GM20431 (cell line): Measurements from ENCODE around the gene ATOH7.
"Not testable (repeated sequence)": the region's sequence is repeated elsewhere in the genome, so short reads cannot be mapped to it uniquely, and the experiment has no call there.

Source experiments
- in situ Hi-C: fragments of 300-500 bp; cut with MseI, MboI; formaldehyde crosslinking; loops from one replicate; pipeline ENCODE4 v1.15.0; 2020; ENCODE audit warnings: low sequenced_read_pairs; ENCODE audit not compliant: unreplicated experiment

ATOH7 gene

DNA sequence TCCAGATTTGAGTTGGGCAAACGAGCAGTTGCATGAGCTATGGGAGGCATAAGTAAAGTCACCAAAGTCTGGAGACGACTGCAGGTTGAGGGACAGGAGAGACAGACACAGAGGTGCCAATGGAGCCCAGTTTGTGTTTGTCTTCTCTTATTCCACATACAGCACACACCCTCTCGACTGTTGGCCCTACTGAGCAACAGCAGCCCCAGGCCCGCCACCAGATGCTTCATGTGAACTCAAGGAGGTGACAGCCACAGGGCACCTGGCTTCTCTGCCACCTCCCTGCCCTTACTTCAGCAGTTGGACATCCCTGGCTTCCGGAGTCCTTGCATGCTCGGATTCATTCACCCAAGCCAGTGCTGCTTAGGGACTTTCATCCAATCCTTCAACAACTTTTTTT is 6.5 kb upstream of the ATOH7 start:
- in situ Hi-C loops, result no loop called here

DNA sequence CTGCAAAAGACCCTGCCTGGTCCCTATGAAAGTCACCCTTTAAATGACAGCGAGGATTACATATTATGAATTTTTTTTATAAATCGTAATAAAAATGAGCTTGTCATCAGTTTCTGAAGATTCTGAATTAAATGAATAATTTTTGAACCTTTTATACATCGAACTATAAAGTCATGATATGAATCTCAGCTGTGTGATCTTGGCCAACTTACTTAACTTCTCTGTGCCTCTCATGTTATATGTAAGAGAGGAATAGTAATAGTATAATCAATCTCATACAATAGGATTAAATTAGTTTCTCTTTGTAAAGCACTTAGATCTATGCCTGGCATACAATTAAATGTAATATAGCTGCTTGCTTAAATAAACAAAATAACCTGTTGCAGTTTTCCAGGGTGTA is 5.3 kb upstream of the ATOH7 start:
- in situ Hi-C loops, result no loop called here

DNA sequence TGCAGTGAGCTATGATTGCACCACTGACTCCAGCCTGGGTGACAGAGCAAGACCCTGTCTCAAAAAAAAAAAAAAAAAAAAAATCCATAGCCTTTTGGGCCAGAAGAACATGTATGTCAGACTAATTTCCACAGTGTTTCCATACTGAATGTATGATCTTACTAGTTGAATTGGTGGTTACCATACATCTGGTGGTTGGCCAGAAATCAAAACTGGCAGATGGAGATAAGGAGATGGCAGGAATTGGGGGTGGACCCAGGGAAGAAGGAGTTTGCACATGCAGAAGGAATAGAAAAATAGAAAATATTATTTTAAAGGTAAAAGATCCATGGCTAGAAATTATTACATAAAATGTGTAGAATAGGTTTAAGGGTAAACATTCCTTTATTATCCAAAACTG is 3.7 kb upstream of the ATOH7 start:
- in situ Hi-C loops, result no loop called here

DNA sequence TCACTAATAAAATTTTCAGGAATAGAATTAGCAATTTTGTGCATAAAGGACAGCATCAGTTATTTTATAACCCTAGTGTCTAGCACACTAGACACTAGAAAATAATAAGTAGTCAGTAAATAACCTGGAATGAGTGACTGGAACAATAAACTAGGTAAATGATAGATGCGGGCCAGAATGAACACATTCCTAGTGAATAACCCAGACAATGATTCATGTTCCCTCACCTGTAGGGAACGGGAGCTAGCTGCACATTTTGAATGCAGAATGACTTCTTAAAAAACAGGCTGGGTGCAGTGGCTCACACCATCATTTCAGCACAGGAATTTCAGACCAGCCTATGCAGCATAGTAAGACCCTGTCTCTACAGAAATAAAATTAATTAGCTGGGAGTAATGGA is 3.2 kb upstream of the ATOH7 start:
- in situ Hi-C loops, result no loop called here

DNA sequence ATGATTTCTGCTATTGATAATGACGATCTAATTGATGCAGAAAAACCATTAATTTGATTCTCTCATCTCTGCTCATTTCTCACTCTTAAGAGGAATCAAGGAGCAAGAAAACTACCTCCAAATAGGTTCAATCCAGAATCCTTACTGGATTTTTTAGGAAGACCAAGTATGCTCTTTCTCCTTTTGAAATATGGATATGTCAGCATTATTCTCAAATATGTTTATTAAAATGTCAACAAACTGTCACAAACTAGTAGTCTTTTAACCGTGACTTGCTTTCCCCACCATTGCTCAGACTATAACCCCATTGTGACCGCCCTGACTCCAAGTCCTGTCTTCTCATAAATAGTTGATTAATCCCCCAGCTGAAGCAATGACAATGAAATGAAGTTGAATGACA is 1.1 kb upstream of the ATOH7 start:
- in situ Hi-C loops, result no loop called here

DNA sequence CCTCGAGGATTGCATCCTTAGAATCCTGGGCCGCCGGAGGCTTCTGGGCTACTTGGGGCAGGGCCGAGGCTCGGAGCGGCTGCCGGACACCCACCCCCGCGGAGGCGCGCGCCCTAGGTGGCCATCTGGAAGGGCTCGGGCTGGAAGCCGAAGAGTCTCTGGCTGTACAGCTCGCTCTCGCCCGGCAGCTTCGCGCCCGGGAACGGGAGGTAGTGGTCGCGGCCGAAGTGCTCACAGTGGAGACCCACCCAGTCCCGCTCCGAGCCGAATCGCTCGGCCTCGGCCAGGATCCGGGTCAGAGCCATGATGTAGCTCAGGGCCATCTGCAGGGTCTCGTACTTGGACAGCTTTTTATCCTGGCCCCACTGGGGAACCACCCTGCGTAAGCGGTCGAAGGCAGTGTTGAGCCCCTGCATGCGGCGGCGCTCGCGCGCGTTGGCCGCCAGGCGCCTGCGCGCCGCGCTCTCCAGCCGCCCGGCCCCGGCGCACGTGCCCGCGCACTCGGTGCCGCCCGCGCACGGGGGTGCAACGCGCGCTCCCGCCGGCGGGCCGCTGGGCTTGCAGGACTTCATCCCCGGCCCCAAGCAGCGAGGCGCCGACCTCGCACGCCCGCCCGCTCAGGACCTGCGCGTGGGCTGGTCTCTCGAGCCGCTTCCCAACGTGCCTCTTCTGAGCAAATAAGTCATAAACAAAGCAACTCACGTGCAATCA is 652 bp downstream of the ATOH7 start:
- in situ Hi-C loops, result no loop called here

DNA sequence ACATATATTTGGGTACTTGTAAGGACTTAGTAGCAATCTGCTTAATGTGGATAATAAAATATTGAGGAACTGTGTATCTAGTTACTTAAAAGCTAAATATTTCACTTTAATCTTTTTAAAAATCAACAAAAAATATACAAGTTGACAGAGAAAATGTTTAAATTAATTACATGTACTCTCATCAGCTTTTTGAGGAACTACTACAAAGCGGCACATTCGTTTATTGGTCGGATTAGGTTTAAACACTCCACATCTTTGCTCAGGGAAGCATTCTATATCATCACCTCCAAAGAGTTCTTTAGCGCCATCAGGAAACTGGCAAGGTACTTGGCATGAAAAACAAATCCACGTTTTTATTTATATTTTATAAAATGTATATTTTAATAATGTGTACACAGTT is 1.6 kb downstream of the ATOH7 start:
- in situ Hi-C loops, result no loop called here

DNA sequence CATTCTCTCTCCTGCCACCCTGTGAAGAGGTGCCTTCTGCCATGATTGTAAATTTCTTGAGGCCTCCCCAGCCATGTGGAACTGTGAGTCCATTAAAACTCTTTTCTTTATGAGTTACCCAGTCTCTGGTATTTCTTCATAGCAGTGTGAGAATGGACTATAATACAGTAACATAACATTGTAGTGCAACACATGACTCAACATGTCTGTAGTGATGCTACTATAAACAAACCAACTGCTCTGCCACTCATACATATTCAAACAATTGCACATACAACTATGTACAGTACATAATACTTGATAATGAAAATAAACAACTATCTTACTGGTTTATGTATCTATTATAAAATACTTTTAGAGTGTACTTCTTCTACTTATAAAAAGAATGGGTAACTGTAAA is 7.1 kb downstream of the ATOH7 start:
- in situ Hi-C loops, result no loop called here

DNA sequence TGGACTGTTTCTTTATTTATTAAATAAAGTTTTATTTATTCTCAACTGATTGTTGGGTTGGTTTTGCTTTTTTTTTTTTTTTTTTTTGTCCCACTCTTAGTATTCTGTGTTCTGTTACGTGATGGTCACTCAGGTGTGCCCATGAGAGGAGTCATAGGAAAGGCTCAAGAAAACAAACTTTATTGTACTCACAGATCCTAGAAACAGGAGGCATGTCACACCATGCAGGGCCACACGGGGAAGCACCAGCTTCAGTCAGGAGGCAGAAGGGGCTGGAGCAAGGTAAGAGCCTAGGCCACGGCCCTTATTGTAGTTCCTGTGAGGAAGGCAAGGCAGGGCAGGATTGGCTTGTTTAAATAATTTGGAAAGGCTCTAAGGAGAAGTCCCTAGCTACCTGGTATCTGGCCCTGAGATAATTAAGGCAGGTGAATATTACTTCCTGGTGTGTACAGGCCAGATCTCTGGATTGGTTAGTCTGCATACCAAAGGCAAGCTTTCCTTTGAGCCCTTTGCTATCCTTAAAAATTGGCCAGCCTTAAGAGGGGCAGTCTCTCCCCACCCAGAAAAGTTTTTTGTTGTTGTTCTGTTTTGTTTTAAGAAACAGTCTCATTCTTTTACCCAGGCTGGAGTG is 8.3 kb downstream of the ATOH7 start:
- in situ Hi-C loops, result no loop called here

DNA sequence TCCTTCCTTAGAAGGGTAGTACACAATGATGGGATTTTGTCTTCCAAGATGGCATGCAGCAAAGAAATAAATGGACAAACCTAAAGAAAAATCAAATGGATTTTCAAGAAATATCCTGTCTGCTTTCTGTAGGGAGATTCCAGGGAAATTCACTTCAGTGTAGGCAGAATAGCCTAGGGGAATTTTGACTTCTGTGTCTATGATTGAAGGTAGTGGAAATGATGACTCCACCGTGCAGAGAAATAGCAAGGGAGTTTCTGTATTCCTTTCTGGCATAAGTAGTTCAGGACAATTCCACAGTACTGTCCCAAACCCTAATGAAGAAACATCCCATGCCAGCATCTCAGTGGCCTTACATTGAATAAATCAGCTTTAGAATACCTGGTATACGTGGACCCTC is 9.5 kb downstream of the ATOH7 start:
- in situ Hi-C loops, result no loop called here

DNA sequence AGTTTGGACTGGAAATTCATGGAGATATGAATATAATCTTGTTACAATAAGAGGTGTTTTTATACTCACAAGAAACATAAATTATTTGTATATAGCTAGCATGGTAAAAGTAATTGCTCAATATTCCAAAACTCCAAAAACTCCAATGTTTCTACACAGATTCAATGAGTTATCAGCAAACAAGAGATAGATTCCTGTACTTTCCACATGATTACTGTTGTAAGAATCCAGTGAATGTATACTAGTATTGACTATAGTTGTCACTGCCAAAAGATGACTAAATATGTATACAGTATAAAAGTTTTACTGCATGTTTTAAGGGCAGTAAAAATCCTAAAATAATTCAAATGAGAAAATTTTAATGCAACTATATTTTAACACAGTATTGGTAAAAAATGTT is 10.7 kb downstream of the ATOH7 start:
- in situ Hi-C loops, result no loop called here

DNA sequence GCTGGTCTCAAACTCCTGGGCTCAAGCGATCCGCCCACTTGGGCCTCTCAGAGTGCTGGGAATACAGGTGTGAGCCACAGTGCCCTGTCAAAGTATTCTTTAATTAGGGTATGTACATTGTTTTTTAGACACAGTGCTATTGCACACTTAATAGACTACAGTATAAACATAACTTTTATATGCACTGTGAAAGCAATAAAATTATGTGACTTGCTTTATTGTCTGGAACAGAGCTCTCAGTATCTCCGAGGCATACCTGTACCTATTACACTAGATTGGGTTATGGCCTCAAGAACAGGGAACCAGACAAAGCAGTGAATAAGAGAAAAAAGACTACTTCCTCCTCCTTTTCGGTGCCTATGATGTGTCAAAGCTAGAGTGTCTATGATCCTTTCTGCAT is 13.1 kb downstream of the ATOH7 start:
- in situ Hi-C loops, result no loop called here

DNA sequence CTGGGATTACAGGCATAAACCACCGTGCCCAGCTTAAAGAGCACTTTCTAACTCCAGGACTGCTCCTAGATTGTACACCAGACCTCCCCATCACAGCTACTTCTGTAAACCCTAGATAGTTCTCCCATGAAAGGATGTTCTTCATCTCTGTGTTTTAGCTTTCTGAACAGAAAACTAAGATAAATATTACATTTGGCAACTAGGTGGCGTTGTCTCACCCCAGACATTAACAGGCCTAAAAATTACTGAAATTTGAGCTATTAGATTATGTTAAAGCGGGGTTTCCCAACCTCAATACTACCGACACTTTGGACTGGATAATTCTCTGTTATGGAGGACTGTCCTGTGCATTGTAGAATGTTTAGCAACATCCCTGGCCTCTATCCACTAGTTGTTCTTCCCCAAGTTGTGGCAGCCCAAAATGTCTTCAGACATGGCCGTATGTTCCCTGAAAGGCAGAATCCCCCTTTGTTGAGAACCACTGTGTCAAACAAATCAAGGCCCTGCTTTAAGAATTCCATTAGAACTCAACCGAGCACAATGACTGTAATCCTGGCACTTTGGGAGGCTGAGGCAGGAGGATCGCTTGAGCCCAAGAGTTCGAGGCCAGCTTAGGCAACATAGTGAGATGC is 19.1 kb downstream of the ATOH7 start:
- in situ Hi-C loops, result no loop called here

DNA sequence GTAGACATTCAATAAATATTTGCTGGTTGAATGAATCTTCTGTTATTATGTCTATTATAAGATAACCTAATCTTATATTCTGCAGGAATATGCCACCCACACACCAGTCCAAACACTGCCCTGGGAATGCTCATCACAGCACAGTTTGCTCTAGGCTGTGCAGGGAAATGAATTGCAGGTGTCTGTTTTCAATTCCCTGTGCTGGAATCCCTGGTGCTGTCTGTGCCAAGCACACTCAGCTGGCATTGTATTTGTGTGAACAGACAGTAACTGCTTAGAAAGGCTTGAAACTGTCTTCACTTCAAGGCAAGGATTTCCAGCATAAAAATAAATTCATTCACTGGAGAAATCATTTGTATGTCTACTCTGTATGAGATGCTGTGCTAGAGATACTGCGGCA is 20.2 kb downstream of the ATOH7 start:
- in situ Hi-C loops, result no loop called here

DNA sequence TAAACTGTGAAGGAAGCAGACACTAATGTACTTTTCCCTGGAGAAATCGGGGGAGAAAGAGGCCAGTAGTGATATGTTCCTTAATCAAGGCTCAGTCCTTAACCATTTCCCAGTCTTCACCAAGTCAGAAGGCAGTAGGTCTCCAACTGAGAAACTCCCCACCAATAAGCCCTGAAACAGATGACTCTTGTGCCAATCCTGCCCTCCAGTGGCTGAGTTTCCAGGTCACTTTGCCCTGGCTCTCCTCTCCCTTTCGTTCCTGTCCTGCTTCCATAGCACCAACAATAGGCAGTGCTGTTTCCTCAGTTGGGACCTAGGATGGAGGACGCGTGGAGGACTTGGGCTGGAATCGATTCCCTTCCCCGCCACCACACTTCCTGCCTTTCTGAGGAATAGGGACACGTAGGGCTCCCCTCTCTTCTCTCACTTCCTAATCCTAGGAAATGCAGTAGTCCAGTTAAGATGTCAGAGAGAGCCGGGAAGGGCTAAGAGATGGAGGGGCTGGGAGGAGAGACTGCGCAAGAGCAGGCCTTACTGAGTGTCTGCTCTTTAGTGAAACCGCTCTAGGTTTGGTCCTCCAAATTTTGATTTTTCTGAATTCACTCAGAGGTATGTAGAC is 23.4 kb downstream of the ATOH7 start:
- in situ Hi-C loops, result no loop called here

DNA sequence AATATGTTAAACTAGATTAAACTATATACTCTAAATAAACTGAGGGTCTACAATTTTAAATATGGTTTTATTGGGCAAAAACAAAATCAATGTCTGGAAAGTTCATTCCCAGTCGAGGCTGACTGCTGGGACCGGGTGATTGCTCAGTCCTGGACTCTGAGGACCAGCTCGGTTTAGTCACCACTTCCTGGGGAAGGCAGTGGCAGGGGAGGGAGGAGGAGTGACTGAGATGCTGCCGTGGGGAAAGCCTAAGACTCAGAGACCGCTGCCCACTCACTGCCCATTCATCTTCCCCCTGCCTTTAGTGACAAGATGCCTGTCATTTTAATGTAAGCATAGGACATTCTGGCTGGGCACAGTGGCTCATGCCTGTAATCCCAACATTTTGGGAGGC is 29.0 kb downstream of the ATOH7 start:
- in situ Hi-C loops, result no loop called here

DNA sequence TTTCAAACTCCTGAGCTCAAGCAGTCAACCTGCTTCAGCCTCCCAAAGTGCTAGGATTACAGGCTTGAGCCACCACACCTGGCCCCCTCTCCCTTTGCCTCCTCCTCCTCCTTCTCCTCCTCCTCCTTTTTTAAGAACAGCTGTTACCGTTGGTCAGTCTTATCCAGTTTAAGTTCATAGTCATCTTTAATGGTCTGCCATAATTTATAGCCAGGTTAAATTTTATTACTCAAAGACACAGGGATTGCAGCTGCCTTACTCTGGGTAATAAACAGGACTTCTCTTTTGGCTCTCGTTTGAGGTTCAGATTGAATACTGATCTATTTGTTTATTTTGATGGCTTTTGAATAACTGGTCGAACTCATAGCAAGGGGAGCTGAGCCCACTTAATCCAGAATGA is 35.2 kb downstream of the ATOH7 start:
- in situ Hi-C loops, result no loop called here

DNA sequence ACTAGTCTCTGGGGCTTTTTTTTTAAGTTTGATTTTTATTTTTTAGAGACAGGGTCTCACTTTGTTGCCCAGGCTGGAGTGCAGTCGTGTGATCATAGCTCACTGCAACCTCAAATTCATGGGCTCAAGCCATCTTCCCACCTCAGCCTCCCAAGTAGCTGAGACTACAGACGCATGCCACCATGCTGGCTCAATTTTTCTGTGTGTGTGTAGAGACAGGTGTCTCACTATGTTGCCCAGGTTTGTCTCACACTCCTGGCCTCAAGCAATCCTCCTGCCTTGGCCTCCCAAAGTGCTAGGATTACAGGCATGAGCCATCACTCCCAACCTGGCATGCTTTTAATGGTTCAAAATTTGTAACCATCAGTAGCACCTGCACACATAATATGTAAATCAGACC is 36.1 kb downstream of the ATOH7 start:
- in situ Hi-C loops, result not testable (repeated sequence)

DNA sequence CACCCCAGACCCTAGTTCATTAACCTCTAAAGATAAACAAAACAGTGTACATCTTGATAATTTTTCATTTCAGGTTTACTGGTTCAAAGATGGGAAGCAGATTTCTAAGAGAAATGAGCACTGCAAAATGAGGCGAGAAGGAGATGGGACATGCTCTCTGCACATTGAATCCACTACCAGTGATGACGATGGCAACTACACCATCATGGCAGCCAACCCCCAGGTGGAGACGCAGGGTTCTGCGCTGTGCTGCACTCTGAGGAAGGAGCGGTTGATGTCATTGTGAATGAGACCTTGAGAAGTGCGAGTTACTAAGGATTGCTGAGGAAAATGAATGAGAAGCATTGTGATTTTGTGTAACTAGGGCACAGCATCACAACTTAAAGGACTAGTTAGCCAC is 37.6 kb downstream of the ATOH7 start:
- in situ Hi-C loops, result no loop called here

DNA sequence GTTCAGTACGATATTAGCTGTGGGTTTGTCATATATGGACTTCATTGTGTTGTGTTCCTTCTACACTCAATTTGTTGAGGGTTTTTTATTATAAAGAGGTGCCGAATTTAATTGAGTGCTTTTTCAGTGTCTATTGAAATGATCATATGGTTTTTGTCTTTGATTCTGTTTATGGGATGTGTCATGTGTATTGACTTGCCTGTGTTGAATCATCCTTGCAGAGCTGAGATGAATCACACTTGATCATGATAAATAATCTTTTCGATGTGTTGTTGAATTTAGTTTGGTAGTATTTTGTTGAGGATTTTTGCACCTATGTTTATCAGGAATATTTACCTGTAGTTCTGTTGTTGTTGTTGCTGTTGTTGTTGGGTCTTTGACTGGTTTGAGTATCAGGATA is 39.8 kb downstream of the ATOH7 start:
- in situ Hi-C loops, result no loop called here

DNA sequence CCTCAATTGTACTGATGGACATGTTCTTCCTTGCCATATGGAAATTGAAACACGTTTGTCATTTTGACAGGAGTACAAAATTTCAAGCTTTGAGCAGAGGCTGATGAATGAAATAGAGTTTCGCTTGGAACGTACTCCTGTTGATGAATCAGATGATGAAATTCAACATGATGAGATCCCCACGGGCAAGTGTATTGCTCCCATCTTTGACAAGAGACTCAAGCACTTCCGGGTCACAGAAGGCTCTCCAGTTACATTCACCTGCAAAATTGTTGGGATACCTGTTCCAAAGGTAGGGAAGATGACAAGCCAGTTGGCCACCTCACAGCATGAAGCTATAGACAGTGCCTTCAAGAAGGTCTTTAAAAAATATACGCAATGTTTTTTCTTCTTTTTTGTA is 43.1 kb downstream of the ATOH7 start:
- in situ Hi-C loops, result no loop called here
